NOMO-1 (cell line): ENCODE results near the gene TRO.

ENCODE experiments used
- DNase-seq, 2 experiments: peaks; one replicate each; lab custom pipeline; 2025; ENCODE audit not compliant: unreplicated experiment in 2 of 2; lab: John Stamatoyannopoulos, UW

TRO gene

GRCh38 chrX:54950730-54951375, 30.2 kb downstream of the TRO start:
- DNase-seq: no peak

DNA sequence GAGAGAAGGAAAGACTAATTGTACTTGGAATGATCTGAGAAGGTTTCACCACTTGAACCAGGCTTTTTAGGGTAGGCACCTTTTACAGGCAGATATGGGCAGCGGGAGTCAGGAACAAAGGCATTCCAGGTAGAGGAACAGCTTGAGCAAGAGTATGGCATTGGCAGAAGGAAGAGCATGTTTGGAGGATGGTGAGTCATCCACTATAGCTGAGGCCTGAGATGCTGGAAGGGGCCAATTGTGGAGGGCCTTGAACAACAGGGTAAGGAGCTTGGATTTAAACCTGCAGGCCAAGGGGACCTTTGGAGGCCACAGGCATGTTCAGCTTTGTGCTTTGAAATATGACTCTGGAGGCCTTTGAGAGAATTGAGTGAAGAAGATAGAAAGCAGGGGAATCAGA, 41.1 kb downstream of the TRO start:
- DNase-seq: no peak

- DNase-seq: no peak
Observed at GRCh38 chrX:54964766-54965497, 44.3 kb downstream of the TRO start.

- DNase-seq: no peak
Observed at GRCh38 chrX:54977387-54977786, 56.8 kb downstream of the TRO start.

DNA sequence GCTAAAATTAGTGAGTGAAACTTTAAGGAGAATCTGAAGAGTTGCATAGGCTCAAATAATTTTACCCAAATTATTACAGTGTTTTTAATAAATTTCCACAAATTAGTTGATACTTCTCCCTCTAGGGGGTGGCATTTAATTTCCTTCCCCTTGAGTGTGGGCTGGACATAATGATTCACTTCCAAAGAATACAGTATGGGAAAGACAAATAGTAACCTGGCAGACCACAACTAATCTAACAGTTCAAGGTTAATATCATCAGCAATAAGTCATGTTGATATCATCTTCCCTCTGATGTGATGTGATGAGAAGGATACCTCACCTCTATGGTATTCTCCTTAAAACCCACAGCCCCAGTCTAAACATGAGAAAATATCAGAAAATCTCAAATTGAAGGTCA, 57.8 kb downstream of the TRO start:
- no peak for DNase-seq

- no peak for DNase-seq
Observed at GRCh38 chrX:54979432-54979831, 58.8 kb downstream of the TRO start.

- DNase-seq: peak in 1 of 2 experiments; percentile 7
Observed at GRCh38 chrX:54980334-54980733, 59.7 kb downstream of the TRO start.
